PC-9 (cell line): Measurements from ENCODE around the gene ZNF605.
"Not testable (repeated sequence)": the region's sequence is repeated elsewhere in the genome, so short reads cannot be mapped to it uniquely, and the experiment has no call there.

Experiments
- CTCF ChIP-seq: fragments of 200-600 bp; sonication (generic); conservative IDR thresholded peaks from 2 replicates; pipeline ENCODE4 v1.6.1; 2017; ENCODE audit warnings: mixed run types, antibody characterized with exemption, mild to moderate bottlenecking, moderate library complexity
- EZH2 ChIP-seq: fragments of 200-600 bp; sonication (generic); IDR thresholded peaks from 2 replicates; pipeline ENCODE4 v1.8.0; 2017; ENCODE audit warnings: antibody characterized with exemption, low read depth

GRCh38 chr12:132936921-132937320, 19.2 kb downstream of the ZNF605 start:
- not testable (repeated sequence) for TF ChIP-seq CTCF, EZH2
